K562 treated with DMSO at 1 percent for 4 hours (cell line): Measurements from ENCODE around the gene NCAPG. TPM values are rescaled to one million over a fixed set of nuclear protein-coding genes. Genes with fewer than 3 reads are reported as not detected.

Experiments
- total RNA-seq: library from RNA; unstranded; fragments of 300-600 nt; gene quantifications from 2 replicates; pipeline ENCODE4 v1.2.3, GENCODE V29; 2022; ENCODE audit not compliant: insufficient read depth

Gene NCAPG, protein sequence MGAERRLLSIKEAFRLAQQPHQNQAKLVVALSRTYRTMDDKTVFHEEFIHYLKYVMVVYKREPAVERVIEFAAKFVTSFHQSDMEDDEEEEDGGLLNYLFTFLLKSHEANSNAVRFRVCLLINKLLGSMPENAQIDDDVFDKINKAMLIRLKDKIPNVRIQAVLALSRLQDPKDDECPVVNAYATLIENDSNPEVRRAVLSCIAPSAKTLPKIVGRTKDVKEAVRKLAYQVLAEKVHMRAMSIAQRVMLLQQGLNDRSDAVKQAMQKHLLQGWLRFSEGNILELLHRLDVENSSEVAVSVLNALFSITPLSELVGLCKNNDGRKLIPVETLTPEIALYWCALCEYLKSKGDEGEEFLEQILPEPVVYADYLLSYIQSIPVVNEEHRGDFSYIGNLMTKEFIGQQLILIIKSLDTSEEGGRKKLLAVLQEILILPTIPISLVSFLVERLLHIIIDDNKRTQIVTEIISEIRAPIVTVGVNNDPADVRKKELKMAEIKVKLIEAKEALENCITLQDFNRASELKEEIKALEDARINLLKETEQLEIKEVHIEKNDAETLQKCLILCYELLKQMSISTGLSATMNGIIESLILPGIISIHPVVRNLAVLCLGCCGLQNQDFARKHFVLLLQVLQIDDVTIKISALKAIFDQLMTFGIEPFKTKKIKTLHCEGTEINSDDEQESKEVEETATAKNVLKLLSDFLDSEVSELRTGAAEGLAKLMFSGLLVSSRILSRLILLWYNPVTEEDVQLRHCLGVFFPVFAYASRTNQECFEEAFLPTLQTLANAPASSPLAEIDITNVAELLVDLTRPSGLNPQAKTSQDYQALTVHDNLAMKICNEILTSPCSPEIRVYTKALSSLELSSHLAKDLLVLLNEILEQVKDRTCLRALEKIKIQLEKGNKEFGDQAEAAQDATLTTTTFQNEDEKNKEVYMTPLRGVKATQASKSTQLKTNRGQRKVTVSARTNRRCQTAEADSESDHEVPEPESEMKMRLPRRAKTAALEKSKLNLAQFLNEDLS
- 28.8 and 35.0 TPM in 2 replicates for total RNA-seq

DNA sequence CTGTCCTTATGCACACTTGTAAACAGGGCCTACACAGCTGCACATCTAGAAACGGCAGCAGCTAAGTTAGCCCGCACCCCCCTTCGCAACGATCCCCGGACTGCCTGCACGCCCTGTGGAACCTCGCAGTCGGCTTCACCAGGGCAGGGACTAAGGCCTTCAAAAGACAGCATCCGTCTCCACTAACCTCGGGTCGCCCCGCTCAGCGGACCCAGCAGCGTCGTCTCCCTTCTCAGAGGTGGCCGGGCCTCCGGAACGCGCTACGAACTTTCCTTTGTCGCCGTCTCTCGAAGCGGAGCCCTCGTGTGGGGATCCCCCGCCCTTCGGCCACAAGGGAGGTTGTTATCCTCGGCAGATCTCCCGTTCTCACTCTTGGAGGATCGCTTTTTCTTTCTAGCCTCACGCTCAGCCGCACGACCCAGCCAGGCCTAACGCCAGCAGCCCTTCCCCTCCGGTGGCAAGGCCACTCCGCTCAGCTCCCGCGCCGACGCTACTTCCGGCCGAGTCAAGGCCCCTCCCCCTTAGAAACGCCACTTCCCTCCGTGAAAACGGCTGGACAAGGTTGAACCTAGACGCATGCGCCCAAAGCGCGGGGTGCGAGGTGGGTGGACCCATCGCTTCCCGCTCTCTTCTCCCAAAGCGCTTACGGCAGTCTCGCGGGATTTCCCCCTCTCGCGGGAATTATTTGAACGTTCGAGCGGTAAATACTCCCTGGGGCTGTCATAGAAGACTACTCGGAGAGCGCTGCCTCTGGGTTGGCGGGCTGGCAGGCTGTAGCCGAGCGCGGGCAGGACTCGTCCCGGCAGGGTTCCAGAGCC is at the start of gene NCAPG, which contains the start of gene DCAF16:
NCAPG (plus strand) TSS at position 720 of the 818 bp plus-strand sequence. CDS start 99 bp downstream, outside the sequence.
DCAF16 (minus strand) TSS at position 498 of the 818 bp plus-strand sequence. CDS start 6,616 bp downstream, outside the sequence.

GRCh38 chr4:17781300-17782287 is 29.2 kb upstream of the NCAPG start, which contains the start of gene FAM184B:
FAM184B (minus strand) TSS chr4:17781621; CDS start chr4:17781299, 322 bp downstream.

Other genes starting within 250 kb of the NCAPG start
- 38.7 and 40.5 TPM in 2 replicates for gene LAP3, start 233.8 kb upstream of the NCAPG start, total RNA-seq
- 15.2 and 17.0 TPM in 2 replicates for gene MED28, start 196.3 kb upstream of the NCAPG start, total RNA-seq
- 0.08 TPM in 1 of 2 replicates, not detected in the other for gene FAM184B, start 29.4 kb upstream of the NCAPG start, total RNA-seq
- 22.6 and 36.1 TPM in 2 replicates for gene DCAF16, start 222 bp upstream of the NCAPG start, total RNA-seq
- 5.3 and 6.5 TPM in 2 replicates for gene LCORL, start 210.8 kb downstream of the NCAPG start, total RNA-seq